Keratinocyte (primary cell): ENCODE results near the gene TRIML1.
"Not testable (repeated sequence)": the region's sequence is repeated elsewhere in the genome, so short reads cannot be mapped to it uniquely, and the experiment has no call there.

Experiments
- CTCF ChIP-seq, 3 experiments: IDR thresholded peaks in 1 of 3; conservative IDR thresholded peaks in 1 of 3; optimal IDR thresholded peaks in 1 of 3; 2 replicates in 2 of 3; 3 replicates in 1 of 3; pipeline versions ENCODE3 to v1.5.1; 2011; ENCODE audit warnings: low read length in 3 of 3, mild to moderate bottlenecking in 3 of 3, moderate library complexity in 2 of 3, control low read depth in 1 of 3, inconsistent platforms in 1 of 3; ENCODE audit not compliant: insufficient read depth in 2 of 3; ENCODE audit errors: extremely low read depth in 1 of 3
- EZH2 ChIP-seq: IDR thresholded peaks from one replicate; pipeline ENCODE4 v1.6.1; 2012; ENCODE audit warnings: inconsistent platforms, mild to moderate bottlenecking, low read length, moderate library complexity

DNA sequence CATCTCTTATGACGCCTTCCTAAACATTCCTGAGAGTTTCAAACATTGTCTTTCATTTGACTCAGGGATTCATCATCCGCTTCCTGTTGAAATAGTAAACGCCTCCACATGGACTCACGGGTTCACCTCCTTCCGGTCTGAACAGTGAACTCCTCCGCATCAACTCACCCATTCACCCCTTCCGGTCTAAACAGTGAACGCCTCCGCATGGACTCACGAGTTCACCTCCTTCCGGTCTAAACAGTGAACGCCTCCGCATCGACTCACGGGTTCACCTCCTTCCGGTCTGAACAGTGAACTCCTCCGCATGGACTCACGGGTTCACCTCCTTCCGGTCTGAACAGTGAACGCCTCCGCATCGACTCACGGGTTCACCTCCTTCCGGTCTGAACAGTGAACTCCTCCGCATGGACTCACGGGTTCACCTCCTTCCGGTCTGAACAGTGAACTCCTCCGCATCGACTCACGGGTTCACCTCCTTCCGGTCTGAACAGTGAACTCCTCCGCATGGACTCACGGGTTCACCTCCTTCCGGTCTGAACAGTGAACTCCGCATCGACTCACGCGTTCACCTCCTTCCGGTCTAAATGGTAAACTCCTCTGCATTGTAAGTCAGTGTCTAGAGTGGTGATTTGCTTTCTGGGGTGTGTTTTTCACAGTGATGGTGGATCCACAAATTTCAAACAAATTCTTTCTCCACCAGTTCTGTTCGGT, 20.4 kb downstream of the TRIML1 start:
- not testable (repeated sequence) for TF ChIP-seq CTCF (optimal IDR thresholded peaks at IDR 0.05 in 1 of 3, IDR thresholded peaks at IDR 0.05 in 1 of 3, conservative IDR thresholded peaks at IDR 0.05 in 1 of 3; ENCODE audit: extremely low read depth in 1 of 3, insufficient read depth in 2 of 3, low read length in 3 of 3); EZH2
